Loucy (cell line): ENCODE measurements around the gene CEP44.

Experiments used
- H2AFZ ChIP-seq: fragments of 200-600 bp; sonication (generic); 2 replicates; pipeline ENCODE4 v1.6.0; 2016; ENCODE audit warnings: antibody characterized with exemption, mild to moderate bottlenecking, low read length, moderate library complexity
- H3F3A ChIP-seq: fragments of 200-600 bp; 2 replicates; pipeline ENCODE4 v1.6.0; 2016; ENCODE audit warnings: antibody characterized with exemption, low read depth, mild to moderate bottlenecking
- H3K27me3 ChIP-seq: fragments of 200-600 bp; sonication (generic); 2 replicates; pipeline ENCODE4 v1.6.1; 2014; ENCODE audit warnings: low read length, mild to moderate bottlenecking; ENCODE audit not compliant: insufficient read depth, poor library complexity, severe bottlenecking
- H3K36me3 ChIP-seq: fragments of 200-600 bp; sonication (generic); 2 replicates; pipeline ENCODE4 v1.6.1; 2016; ENCODE audit warnings: low read length; ENCODE audit not compliant: insufficient read depth
- H3K4me1 ChIP-seq: fragments of 200-600 bp; sonication (generic); 2 replicates; pipeline ENCODE4 v1.5.1; 2014; ENCODE audit warnings: low read length, mild to moderate bottlenecking; ENCODE audit not compliant: insufficient read depth, poor library complexity, severe bottlenecking
- H3K4me2 ChIP-seq: fragments of 200-600 bp; sonication (generic); 2 replicates; pipeline ENCODE4 v1.6.0; 2014; ENCODE audit warnings: antibody characterized with exemption, low read length, low read depth, mild to moderate bottlenecking; ENCODE audit not compliant: poor library complexity, severe bottlenecking
- H3K4me3 ChIP-seq: fragments of 200-600 bp; sonication (generic); 2 replicates; pipeline ENCODE4 v1.5.1; 2014; ENCODE audit warnings: low read length, mild to moderate bottlenecking, mixed read lengths; ENCODE audit not compliant: poor library complexity, severe bottlenecking
- H3K79me2 ChIP-seq: fragments of 200-600 bp; sonication (generic); 2 replicates; pipeline ENCODE4 v1.6.1; 2014; ENCODE audit warnings: low read length; ENCODE audit not compliant: insufficient read depth
- H3K9ac ChIP-seq: fragments of 200-600 bp; sonication (generic); 2 replicates; pipeline ENCODE4 v1.6.0; 2014; ENCODE audit warnings: mild to moderate bottlenecking, low read depth, low read length, moderate library complexity; ENCODE audit not compliant: poor library complexity, severe bottlenecking
- H3K9me2 ChIP-seq: fragments of 200-600 bp; sonication (generic); replicated peaks from 2 replicates; pipeline ENCODE4 v1.6.1; 2016; ENCODE audit warnings: low read depth, low read length, mixed read lengths
- H3K9me3 ChIP-seq: fragments of 200-600 bp; sonication (generic); 2 replicates; pipeline ENCODE4 v1.6.1; 2014; ENCODE audit warnings: mild to moderate bottlenecking, antibody characterized with exemption, low read length, low read depth; ENCODE audit not compliant: insufficient read depth
- H4K20me1 ChIP-seq: fragments of 200-600 bp; sonication (generic); 2 replicates; pipeline ENCODE4 v1.6.0; 2014; ENCODE audit warnings: antibody characterized with exemption, low read length, mild to moderate bottlenecking; ENCODE audit not compliant: insufficient read depth, poor library complexity, severe bottlenecking
- CTCF ChIP-seq: fragments of 200-600 bp; sonication (generic); conservative IDR thresholded peaks from 2 replicates; pipeline ENCODE4 v1.5.1; 2014; ENCODE audit warnings: mild to moderate bottlenecking, antibody characterized with exemption, low read length
- EZH2phosphoT487 ChIP-seq: fragments of 200-600 bp; IDR thresholded peaks from 2 replicates; pipeline ENCODE4 v1.6.1; 2018; ENCODE audit warnings: antibody characterized with exemption, mild to moderate bottlenecking, moderate library complexity, borderline replicate concordance

Gene CEP44

DNA sequence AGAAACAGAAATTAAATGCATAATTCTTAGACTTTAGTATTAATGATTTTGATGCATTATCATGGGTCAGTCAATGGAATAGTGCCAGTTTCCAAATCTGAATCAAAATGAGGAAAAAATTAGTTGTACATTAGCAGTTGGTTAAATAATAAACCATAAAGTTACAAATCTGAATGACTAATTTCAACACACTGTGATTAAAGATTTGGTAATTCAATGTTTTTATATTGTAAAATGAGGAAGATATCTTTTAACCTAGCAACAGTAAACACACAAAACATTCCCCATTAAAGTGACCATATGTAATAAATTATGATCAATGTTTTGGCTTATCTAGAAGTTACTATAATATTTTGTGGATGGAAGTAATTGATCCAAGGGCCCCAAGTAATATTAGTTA lies 1.8 kb upstream of the CEP44 start:
- peaks cover 86% of the 10 kb centered on the region for H3K79me2 ChIP-seq

DNA sequence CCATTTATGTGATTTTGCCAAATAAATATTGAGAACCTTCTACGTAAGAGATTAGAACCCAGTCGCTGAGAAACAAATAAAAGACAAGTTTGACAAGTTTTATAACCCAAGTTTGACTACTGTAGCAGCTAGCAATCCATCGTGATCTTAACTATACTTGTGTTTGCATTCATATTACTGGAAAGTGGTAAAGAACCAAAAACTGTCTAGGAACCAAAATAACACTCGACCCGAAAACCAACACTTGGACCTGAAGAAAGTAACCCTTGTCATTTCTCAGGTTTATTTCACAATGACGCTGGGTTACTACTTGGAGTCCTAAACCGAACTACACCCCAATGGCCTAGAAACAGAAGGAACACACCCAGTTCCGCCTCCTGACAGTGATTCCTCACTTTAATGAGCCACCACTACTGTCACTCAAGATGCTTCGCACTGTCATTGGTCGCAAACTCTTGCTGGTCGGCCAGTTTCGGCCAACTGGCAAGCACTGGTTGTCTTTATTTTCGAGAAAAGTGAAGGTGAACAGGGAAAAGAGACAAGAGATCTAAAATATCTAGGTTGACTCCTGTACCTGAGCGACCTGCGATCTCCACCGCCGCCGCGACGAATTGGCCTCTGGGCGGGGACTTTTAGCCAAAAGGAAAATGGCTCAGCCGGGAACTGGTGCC lies 740 bp upstream of the CEP44 start:
- Histone ChIP-seq H3K79me2 (peaks cover 89% of the 10 kb centered on the region), H3K27me3 (no peaks in the 10 kb centered on the region), H4K20me1 (peaks cover 21% of the 10 kb centered on the region), H3K9me3 (no peaks in the 10 kb centered on the region), H3K4me2 (peak overlapping the region; percentile 86), H3K9ac (peak overlapping the region; percentile 95), H3K4me1 (peaks cover 68% of the 10 kb centered on the region), H3F3A (no peaks in the 10 kb centered on the region), H3K4me3 (peak overlapping the region; percentile 88), H3K36me3 (no peaks in the 10 kb centered on the region), H2AFZ (peak overlapping the region; percentile 99), H3K9me2 (no peaks in the 10 kb centered on the region)
- TF ChIP-seq EZH2phosphoT487 (no peak), CTCF (no peak)

More for the DNA sequence above, 1.8 kb upstream of the CEP44 start:
- peaks cover 67% of the 10 kb centered on the region for H3K4me1 ChIP-seq
- H4K20me1 ChIP-seq = peaks cover 29% of the 10 kb centered on the region
- no peaks in the 10 kb centered on the region for H3K9me2 ChIP-seq
- H3K36me3 ChIP-seq = no peaks in the 10 kb centered on the region
- H3K9ac ChIP-seq = peak overlapping the region; percentile 95
- no peaks in the 10 kb centered on the region for H3F3A ChIP-seq
- no peaks in the 10 kb centered on the region for H3K9me3 ChIP-seq
- no peaks in the 10 kb centered on the region for H3K27me3 ChIP-seq
- peak overlapping the region; percentile 86 for H3K4me2 ChIP-seq
- peak overlapping the region; percentile 88 for H3K4me3 ChIP-seq
- TF ChIP-seq CTCF (no peak), EZH2phosphoT487 (no peak)
- H2AFZ ChIP-seq = no peak overlapping the region

- Histone ChIP-seq H3F3A (no peaks in the 10 kb centered on the region), H3K9me3 (no peaks in the 10 kb centered on the region), H3K36me3 (no peaks in the 10 kb centered on the region), H3K9me2 (no peaks in the 10 kb centered on the region), H3K4me3 (peak overlapping the region; percentile 88), H4K20me1 (peaks cover 27% of the 10 kb centered on the region), H3K27me3 (no peaks in the 10 kb centered on the region), H3K79me2 (peaks cover 89% of the 10 kb centered on the region), H3K4me1 (peaks cover 63% of the 10 kb centered on the region), H2AFZ (peak overlapping the region; percentile 99), H3K4me2 (peak overlapping the region; percentile 86), H3K9ac (peak overlapping the region; percentile 95)
- TF ChIP-seq CTCF = no peak
- TF ChIP-seq EZH2phosphoT487 = no peak
Measured at GRCh38 chr4:174284487-174284886, 776 bp downstream of the CEP44 start.
